NCI-H82 (cell line): ENCODE measurements around the gene KPNB1.

Source experiments
- DNase-seq: peaks from one replicate; lab custom pipeline; 2025; lab: John Stamatoyannopoulos, UW

Gene KPNB1

GRCh38 chr17:47696717-47697642 lies 47.3 kb downstream of the KPNB1 start:
- DNase-seq = no peak

- DNase-seq = no peak
Measured at GRCh38 chr17:47697906-47698711, 48.4 kb downstream of the KPNB1 start.

DNA sequence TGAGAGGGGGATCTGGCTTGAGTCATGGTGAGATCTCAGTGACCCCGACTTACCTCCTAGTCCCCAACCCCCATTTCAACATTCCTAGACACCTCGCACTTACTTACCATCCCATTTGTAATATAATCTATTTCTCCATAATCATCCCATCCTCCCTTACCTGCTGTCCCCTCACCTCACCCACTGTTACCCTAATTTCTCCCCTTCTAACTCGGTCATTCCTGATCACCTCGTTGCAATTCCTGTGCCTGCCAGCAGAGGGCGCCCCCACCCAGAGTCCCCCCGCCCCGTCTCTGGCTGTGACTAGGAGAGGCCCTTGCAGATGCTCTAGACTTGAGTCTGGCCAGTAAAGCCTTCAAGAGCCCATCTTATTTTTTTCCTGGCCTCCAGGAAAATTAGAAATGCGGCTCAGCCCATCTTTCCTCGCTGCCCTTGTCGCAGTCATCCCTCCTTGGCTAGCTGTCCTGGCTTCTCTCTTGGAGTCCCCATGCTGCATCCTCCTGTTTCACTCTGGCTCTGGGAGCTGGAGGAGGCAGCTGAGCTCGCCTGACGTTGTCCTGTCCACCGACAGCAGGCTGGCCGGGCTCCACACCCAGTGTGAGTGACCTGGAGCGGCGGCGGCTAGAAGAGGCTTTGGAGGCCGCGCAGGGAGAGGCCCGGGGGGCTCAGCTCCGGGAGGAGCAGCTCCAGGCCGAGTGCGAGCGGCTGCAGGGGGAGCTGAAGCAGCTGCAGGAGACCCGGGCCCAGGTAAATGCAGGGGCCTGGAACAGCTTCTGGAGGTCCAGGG lies 49.2 kb downstream of the KPNB1 start:
- DNase-seq = peak; percentile 80

GRCh38 chr17:47699536-47699840 lies 49.8 kb downstream of the KPNB1 start:
- DNase-seq = no peak

GRCh38 chr17:47700471-47701449 lies 51.0 kb downstream of the KPNB1 start:
- no peak for DNase-seq

GRCh38 chr17:47701608-47702007 lies 51.9 kb downstream of the KPNB1 start:
- DNase-seq = peak; percentile 71

DNA sequence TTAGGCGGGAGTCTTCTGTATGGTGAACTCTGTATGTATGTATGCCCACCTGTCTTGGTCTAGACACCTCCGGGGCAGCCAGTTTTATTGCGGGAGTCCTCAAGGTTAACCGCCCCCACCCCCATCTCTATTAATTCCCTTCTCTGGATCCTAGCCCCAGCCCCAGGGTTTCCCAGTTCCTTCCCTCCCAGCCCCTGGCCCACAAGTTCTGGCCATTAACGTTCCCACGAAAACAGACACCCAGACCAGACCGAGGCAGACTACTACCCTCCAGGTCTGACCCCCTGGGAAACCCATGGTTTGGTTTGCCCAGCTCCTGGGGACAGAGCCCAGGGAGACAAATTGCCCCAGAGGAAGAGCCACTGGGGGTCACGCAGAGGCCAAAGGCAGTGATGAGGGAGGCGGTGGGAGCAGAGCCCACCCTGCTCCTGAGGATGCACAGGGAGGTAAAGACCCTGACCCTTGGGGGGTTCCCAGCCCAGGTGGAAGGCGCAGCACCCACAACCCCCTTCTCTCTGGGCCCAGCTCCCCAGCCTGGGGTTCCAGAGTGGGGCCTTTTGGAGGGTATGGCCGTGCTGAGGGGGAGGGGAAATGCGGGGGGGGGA lies 52.8 kb downstream of the KPNB1 start:
- no peak for DNase-seq

DNA sequence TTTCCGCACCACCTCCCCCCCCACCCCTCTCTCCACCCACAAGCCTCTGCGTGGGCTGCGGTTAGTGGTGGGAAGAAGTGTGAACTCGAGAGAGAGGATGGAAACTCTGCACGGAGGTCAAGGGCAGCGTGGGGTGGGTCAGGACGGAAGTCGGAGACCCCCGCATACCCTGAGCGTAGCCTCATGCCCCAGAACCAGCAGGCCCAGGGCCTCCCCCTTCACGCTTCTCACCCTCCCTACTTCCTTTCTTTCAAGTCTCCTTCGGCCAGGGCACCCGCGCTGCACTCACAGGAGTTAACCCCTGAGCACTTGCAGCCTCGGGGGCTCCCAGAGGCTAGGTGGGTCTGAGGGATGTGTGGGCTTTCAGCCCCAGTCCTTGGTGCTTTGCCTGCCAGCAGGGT lies 53.5 kb downstream of the KPNB1 start:
- no peak for DNase-seq

DNA sequence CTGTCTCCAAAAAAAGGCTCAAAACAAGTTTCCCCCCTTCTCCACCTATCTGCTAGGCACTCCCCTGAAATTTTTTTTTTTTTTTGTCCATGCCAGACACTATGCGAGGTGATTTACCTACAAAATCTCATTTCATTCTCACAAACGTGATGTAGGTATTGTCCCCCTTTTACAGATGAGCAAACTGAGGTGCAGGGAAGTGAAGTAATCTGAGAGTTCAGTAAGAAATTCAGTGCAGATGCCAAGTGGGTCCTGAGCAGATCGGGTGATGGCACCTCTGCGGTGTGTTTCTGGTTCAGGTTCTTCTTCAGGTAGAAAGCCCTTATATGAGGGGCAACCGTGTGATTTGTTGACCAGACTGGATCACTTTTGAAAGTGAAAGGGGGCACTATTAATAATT lies 54.0 kb downstream of the KPNB1 start:
- no peak for DNase-seq

GRCh38 chr17:47704116-47704515 lies 54.4 kb downstream of the KPNB1 start:
- DNase-seq = no peak

GRCh38 chr17:47704736-47705135 lies 55.0 kb downstream of the KPNB1 start:
- no peak for DNase-seq

GRCh38 chr17:47705536-47706530 lies 56.1 kb downstream of the KPNB1 start:
- DNase-seq = no peak

DNA sequence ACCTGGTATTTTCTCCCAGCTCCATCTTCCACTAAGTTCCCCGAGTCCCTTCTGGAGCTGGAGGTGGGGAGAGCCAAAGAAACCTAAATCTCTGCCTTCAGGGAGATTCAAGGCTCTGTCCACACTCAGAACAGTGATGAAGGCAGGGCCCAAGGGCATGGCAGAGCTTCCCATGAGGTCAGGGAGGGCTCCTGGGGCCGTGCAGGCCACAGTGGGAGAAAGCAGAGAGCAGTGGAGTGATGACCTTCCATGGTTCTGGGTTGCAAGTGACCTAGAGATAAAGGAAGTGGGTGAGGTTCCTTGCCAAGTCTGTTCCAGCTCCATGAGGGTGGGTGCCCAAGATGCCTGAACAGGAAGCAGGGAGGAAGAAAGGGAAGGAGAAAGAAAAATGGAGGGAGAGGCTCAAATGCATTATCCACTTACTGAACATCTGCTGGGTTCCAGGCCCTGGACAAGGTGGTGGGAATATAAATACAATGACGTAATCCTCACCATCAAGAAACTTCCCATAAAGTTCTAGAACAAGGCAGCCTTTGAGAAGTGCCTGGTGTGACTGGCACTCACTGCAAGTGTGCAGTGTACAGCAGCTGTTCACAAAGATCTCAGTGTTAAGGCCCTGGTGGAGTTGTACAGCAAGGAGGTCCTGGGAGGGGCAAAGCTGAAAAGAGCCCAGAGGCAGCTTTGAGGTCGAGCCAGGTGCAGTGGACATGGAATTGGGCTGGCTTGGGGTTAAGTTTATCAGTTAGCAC lies 57.5 kb downstream of the KPNB1 start:
- DNase-seq = peak; percentile 68

GRCh38 chr17:47707884-47708283 lies 58.2 kb downstream of the KPNB1 start:
- DNase-seq = no peak

DNA sequence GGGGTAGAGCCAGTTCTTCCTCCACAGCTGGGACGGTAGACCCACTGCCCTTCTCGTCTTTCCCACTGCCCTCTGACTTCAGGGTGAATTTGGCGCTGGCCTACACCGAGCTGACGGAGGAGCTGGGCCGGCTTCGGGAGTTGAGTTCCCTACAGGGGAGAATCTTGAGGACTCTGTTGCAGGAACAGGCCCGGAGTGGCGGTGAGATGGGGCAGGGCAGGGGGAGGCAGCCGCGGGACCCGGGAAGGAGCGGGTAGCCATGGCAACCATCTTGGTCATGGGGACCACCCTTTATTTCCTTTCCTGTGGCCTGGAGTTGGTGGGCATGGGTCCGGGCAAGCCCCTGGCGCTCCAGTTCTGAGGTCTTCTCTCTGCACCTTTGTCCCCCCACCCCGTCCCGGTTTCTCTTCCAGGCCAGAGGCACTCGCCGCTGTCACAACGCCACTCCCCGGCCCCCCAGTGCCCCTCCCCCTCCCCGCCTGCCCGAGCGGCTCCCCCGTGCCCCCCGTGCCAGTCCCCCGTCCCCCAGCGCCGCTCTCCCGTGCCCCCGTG lies 58.7 kb downstream of the KPNB1 start:
- no peak for DNase-seq

DNA sequence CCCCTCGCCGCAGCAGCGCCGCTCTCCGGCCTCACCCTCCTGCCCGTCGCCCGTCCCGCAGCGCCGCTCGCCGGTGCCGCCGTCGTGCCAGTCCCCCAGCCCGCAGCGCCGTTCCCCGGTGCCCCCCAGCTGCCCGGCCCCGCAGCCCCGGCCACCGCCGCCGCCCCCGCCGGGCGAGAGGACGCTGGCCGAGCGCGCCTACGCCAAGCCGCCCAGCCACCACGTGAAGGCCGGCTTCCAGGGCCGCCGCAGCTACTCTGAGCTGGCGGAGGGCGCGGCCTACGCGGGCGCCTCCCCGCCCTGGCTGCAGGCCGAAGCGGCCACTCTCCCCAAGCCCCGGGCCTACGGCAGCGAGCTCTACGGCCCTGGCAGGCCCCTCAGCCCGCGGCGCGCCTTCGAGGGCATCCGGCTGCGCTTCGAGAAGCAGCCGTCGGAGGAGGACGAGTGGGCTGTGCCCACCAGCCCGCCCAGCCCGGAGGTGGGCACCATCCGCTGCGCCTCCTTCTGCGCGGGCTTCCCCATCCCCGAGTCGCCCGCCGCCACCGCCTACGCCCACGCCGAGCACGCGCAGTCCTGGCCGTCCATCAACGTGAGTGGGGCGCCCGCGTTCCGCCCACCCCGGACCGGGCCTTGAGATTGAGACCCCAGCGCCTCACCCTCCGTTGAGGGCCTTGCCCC lies 59.3 kb downstream of the KPNB1 start:
- DNase-seq = no peak

GRCh38 chr17:47709594-47709993 lies 59.9 kb downstream of the KPNB1 start:
- no peak for DNase-seq
